ENCODE data around the gene ANGEL2. TPM values are rescaled to one million over a fixed set of nuclear protein-coding genes. Genes with fewer than 3 reads are reported as not detected.

Gene ANGEL2
- total and polyA plus RNA-seq, 2 experiments from 2014 or later = 11.8 to 34.8 TPM

GRCh38 chr1:213057264-213058059 is 41.8 kb upstream of the ANGEL2 start:
- DNase-seq (ENCODE audit: low spot score) = no peak
- H3K27me3 ChIP-seq = no peaks in the 10 kb centered on the region
- H4K20me1 ChIP-seq (ENCODE audit: insufficient read depth, poor library complexity, severe bottlenecking) = no peaks in the 10 kb centered on the region
- H2AFZ ChIP-seq = no peak overlapping the region
- no peak overlapping the region for H3K27ac ChIP-seq
- H3K9me2 ChIP-seq (replicated peaks; ENCODE audit: insufficient read depth) = no peaks in the 10 kb centered on the region
- H3K9me3 ChIP-seq (ENCODE audit: low read depth) = no peaks in the 10 kb centered on the region
- WGBS (ENCODE audit: low lambda C conversion rate, missing lambda C conversion rate) = 97% methylated on average over 4 of the region's 5 CpGs
- TF ChIP-seq CTCF (IDR thresholded peaks at IDR 0.05; ENCODE audit: poor library complexity) (no peak), EZH2phosphoT487 (IDR thresholded peaks at IDR 0.05; ENCODE audit: low read depth, severe bottlenecking, unreplicated experiment) (no peak), EZH2 (IDR thresholded peaks at IDR 0.05; ENCODE audit: borderline replicate concordance) (no peak)
- no peak overlapping the region for H3K4me2 ChIP-seq
- H3K4me3 ChIP-seq = no peak overlapping the region
- H3K79me2 ChIP-seq = peaks cover 99% of the 10 kb centered on the region
- H3K36me3 ChIP-seq (replicated peaks; ENCODE audit: insufficient read depth, low read depth) = no peaks in the 10 kb centered on the region
- peaks cover 5% of the 10 kb centered on the region for H3K4me1 ChIP-seq (ENCODE audit: insufficient read depth)

GRCh38 chr1:213055767-213056166 is 40.1 kb upstream of the ANGEL2 start:
- H3K9me2 ChIP-seq (replicated peaks; ENCODE audit: insufficient read depth) = no peaks in the 10 kb centered on the region
- H3K4me3 ChIP-seq = no peak overlapping the region
- H3K9me3 ChIP-seq (ENCODE audit: low read depth) = no peaks in the 10 kb centered on the region
- WGBS (ENCODE audit: low lambda C conversion rate, missing lambda C conversion rate) = 83% methylated on average over 3 of the region's 3 CpGs
- no peaks in the 10 kb centered on the region for H3K27me3 ChIP-seq
- H3K27ac ChIP-seq = no peak overlapping the region
- H3K36me3 ChIP-seq (replicated peaks; ENCODE audit: insufficient read depth, low read depth) = no peaks in the 10 kb centered on the region
- H2AFZ ChIP-seq = no peak overlapping the region
- no peak overlapping the region for H3K4me2 ChIP-seq
- no peak for DNase-seq (ENCODE audit: low spot score)
- peaks cover 6% of the 10 kb centered on the region for H3K4me1 ChIP-seq (ENCODE audit: insufficient read depth)
- no peaks in the 10 kb centered on the region for H4K20me1 ChIP-seq (ENCODE audit: insufficient read depth, poor library complexity, severe bottlenecking)
- peaks cover 88% of the 10 kb centered on the region for H3K79me2 ChIP-seq
- no peak for TF ChIP-seq CTCF (IDR thresholded peaks at IDR 0.05; ENCODE audit: poor library complexity)
- no peak for TF ChIP-seq EZH2phosphoT487 (IDR thresholded peaks at IDR 0.05; ENCODE audit: low read depth, severe bottlenecking, unreplicated experiment)
- TF ChIP-seq EZH2 (IDR thresholded peaks at IDR 0.05; ENCODE audit: borderline replicate concordance) = no peak

- Histone ChIP-seq H3K4me3 (no peak overlapping the region), H3K4me1 (ENCODE audit: insufficient read depth) (peaks cover 6% of the 10 kb centered on the region), H3K79me2 (peaks cover 80% of the 10 kb centered on the region), H3K9me3 (ENCODE audit: low read depth) (no peaks in the 10 kb centered on the region), H3K9me2 (replicated peaks; ENCODE audit: insufficient read depth) (no peaks in the 10 kb centered on the region), H3K27me3 (no peaks in the 10 kb centered on the region), H3K4me2 (no peak overlapping the region), H4K20me1 (ENCODE audit: insufficient read depth, poor library complexity, severe bottlenecking) (no peaks in the 10 kb centered on the region), H3K27ac (no peak overlapping the region), H2AFZ (no peak overlapping the region), H3K36me3 (replicated peaks; ENCODE audit: insufficient read depth, low read depth) (no peaks in the 10 kb centered on the region)
- no peak for DNase-seq (ENCODE audit: low spot score)
- TF ChIP-seq EZH2 (IDR thresholded peaks at IDR 0.05; ENCODE audit: borderline replicate concordance) = no peak
- no peak for TF ChIP-seq EZH2phosphoT487 (IDR thresholded peaks at IDR 0.05; ENCODE audit: low read depth, severe bottlenecking, unreplicated experiment)
- no peak for TF ChIP-seq CTCF (IDR thresholded peaks at IDR 0.05; ENCODE audit: poor library complexity)
Measured at GRCh38 chr1:213054733-213055591, 39.3 kb upstream of the ANGEL2 start.
